ENCODE data around the gene SRCIN1.

SRCIN1 gene

DNA sequence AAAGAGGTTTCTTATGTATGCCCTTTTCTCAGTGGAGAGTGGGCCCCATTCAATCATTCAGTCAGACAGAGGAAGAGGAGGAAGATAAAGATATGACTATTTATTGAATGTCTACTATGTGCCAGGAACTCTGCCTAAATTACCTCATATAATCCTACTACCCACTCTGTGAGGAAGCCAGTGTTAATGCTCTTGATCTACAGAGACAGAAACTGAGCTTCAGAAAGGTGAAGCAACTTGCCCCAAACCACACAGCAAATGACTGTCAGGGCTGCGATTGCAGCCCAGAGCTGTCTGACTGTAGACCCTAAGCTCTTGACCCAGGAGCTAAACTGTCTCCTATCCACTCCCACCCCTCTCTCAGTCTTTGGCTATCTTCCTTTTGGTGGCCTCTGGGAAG is 8.4 kb downstream of the SRCIN1 start:
- no peak for DNase-seq

GRCh38 chr17:38596651-38597050 is 9.1 kb downstream of the SRCIN1 start:
- DNase-seq = no peak

GRCh38 chr17:38595892-38596291 is 9.9 kb downstream of the SRCIN1 start:
- DNase-seq = no peak

GRCh38 chr17:38594152-38594551 is 11.6 kb downstream of the SRCIN1 start:
- DNase-seq = no peak

DNA sequence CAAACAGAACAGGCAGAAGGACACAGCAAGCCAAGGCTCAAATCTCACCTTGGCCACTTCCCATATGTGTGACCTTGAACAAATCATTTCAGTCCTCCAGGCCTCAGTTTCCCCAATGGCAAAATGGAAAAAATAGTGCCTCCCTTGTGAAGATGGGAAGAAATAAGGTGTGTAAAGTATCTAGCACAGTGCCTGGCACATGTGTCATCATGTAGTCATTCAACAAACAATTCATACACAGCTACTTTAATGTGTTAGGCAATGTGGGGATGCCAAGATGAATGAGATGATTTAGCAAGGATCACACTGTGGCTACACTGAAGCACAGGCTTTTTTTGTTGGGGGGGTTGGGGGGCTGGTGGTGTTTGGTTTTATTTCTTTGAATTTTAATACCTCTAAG is 13.3 kb downstream of the SRCIN1 start:
- DNase-seq = no peak

DNA sequence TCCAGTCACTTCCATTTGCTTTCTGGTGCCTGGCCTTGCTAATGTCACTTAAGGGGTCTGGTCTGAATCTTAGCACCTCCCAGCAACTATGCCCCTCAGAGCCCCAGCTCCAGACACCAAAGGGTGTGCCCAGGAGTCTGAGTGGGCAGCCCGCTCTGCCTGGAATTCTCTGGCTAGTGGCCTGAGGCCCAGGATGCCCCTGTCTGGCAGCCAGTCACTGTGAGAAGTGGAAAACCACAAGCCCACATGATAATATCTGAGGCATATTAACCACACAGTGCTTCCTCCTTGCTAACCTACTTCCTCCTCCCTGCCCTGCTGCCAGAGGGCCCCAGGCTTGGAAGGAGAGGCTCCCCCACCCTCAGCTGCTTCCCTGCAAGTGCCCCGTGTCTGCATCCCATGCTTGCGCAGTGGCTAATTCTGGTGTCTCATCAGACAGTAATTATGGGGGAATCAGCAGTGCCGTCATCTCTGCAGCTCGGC is 14.0 kb downstream of the SRCIN1 start:
- DNase-seq = no peak

DNA sequence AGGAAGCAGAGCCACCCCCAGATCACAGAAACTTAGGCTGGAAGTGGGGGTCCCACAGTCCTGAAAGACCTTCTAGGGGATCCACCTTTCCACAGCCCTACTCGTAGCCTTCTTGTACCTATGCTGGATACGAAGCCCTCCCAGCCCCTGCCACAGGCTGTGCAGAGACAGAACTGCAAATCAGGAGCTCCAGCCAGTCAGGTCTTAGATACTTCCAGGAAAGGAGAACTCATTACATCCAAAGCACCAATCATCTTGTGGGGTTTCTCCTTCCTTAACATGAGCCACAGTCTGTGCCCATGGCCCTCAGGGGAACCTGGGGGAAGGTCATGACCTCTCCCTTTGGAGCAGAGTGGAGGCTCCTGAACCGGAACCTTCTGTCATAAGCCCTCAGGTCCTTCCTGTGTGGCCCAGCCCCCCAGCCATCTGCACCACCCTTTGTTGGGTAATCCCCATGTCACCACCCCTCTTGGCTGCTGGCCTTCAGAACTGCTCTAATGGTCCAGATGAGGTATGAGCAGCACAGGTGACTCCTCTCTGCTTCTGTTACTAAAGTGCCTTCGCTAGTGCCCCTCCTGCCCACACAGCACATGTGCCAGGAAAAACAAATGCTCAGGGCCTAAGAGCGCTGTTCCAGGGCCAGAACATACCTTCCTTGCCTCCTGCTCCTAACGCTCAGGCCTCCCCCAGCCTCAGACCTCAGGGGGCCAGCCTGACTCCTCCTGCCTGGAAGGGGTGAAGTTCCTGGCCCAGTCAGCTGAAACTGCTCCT is 14.6 kb downstream of the SRCIN1 start:
- DNase-seq = peak; percentile 91

DNA sequence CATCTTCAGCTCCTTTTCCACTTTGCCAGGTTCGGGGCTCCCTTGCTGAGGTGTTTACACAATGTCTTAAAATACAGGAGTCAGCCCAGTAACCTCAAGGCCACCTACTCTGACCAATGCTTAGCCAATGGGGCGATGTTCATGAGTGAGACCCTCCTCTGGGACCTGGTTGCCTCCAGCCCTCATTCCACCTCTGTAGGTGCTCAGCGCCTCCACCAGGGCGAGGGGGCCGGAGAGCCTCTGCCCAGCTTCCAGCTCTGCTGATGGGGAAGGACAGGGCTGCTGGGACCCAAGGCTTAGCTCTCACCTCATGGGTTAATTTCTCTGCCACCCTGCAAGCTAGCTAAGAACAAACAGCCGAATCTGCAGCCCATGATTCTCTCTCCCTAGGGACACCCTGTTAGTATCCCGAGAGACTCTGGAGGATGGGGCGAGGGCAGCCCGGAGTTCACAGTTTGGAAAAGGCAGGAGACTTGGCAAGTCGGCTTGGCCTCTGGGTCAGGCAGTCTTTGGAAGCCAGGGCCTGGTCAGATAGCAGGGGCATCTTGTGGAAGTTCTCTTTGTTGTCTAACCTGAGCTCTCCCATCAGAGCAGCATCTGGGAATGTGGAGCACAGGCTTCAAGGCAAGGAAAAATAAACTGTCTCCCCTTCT is 16.2 kb downstream of the SRCIN1 start:
- DNase-seq = no peak

DNA sequence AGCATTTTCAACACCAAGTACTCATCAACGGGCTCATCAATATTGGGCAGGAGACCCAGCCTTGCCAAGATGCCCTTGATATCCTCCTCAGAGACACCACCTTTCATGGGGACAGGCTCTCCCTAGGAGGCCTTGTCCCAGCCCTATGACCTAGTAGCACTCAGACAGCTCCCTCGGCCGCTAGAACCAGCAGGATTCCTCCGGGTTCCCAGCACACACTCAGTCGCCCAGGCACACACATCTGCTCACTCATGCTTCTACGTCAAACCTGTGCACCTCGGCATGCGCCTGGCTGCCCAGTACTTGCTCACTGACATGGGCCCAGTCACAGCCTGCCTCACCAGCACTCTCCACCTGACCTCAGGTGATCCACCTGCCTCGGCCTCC is 17.0 kb downstream of the SRCIN1 start:
- no peak for DNase-seq

GRCh38 chr17:38587947-38588787 is 17.6 kb downstream of the SRCIN1 start:
- DNase-seq = no peak

GRCh38 chr17:38587203-38587602 is 18.5 kb downstream of the SRCIN1 start:
- DNase-seq = no peak

- no peak for DNase-seq
These were observed 19.0 kb downstream of the SRCIN1 start for GRCh38 chr17:38586788-38587187.

DNA sequence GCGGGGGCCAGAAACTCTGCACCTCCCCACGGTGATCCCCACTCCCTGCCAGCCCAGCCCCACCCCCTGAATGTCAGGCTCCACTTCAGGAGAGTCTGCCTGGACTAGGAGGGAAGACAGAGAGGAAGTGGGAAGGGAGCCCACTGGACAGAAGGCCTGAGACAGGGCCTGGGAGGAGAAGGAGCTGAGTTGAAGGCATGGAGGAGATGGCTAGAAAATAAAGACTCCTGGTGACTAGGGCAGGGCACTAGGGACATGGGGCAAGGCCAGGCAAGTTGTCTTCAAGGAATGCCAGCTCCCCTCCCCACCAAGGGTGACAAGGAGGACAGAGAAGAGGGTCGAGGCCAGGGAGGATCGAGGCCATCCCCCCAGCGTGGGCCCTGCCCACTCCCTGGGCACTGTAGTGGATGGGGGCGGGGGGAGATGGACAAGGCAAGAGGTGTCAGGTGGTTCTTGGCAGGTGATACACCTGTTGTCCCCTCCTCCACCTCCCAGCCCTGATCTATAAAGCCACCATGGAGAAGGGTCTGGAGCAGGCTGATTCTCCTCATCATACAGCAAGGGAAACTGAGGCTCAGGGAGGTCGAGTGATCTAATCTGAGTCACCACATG is 19.7 kb downstream of the SRCIN1 start:
- no peak for DNase-seq

DNA sequence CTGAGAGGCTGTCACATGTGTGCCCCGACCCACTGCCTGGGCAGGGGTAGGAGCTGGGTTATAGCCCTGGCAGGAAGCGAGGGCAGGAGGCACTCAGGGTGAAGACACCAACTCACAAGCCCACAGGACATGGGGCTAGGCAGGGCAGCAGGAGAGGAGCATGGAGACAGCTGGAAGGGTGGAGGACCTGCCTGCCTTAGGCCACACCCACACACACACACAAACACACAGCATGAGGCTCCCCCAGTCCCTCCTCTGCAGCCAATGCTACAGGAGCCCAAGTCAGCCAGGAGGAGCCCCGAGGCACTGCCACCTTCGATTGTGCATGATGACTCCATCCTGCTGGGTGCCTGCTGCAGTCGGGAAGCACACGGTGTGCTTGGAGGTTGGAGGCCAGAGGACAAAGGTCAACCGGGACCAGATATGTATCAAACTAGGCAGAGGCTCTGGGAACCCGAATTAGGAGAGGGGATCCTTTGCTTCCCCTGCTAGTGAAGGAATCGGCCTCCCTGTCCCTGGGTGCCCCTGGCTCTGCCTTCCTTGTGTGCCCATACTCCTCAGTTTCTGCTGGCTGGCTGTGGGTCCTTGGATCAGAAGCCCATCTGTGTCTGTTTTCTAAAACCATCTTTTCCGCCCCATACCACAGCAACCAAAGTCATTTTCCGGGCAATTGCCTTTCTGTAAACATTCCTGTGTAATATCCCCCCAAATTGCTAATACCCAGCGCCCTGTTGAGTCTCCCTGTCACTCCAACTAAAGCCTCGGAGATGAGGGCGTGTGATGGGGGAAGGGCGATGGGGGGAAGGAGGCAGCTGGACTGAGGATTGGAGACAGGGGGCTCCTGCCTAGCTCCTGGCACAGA is 20.5 kb downstream of the SRCIN1 start:
- DNase-seq = no peak

GRCh38 chr17:38584350-38584925 is 21.3 kb downstream of the SRCIN1 start:
- DNase-seq = peak; percentile 71

GRCh38 chr17:38583828-38584349 is 21.9 kb downstream of the SRCIN1 start:
- no peak for DNase-seq

DNA sequence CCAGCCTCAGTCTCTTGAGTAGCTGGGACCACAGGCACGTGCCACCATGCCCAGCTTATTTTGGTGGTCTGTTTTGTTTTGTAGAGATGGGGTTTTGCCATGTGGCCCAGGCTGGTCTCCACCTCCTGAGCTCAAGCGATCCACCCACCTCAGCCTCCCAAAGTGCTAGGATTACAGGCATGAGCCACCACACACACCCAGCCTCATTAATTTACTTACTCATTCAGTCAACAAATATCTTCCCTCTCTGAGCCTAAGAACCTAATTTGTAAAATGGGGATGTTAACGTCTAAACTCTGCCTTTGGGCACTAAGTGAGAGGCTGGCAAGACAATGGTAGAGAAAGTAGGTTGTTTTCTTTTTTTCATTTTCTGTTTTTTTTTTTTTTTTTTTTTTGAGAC is 22.6 kb downstream of the SRCIN1 start:
- DNase-seq = no peak

DNA sequence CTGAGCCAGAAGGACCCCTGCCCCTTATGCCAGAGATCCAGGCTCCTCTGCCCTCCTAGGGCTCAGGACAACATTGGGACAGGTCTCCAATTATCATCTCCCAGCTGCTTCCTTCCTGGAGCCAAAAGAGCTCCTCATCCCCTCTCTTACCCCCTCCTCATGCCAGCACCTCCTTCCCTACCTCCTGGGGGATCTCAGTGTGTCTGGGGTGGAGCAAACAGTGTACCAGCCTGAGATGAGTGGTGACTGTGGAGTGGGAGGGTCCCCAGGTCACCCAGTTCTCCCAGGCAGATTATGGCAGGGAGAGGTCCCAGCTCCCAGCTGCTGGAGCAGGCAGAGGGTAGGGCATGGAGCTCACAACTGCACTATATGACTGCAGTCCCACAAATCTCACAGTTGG is 23.7 kb downstream of the SRCIN1 start:
- no peak for DNase-seq

- peak; percentile 75 for DNase-seq
These were observed 25.8 kb downstream of the SRCIN1 start for GRCh38 chr17:38579934-38580333.

DNA sequence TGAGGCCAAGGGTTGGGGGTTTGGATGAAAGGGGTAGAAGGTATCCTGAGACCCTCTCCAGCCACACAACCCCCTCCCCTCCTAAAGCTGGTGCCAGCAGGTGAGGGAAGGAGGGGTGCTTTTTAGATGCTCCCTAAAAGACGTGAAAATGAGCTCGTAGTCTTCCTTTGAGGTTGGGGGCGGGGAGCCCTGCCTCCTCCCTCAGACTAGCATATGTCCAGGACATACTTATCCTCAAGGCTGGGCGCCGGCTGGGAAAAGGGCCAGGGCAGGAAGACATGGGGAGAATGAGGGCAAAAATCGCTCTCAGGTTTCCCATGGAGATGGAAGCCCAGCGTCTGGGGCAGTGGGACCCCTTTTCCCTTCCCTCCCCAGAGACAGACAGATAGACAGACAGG is 26.7 kb downstream of the SRCIN1 start:
- no peak for DNase-seq

DNA sequence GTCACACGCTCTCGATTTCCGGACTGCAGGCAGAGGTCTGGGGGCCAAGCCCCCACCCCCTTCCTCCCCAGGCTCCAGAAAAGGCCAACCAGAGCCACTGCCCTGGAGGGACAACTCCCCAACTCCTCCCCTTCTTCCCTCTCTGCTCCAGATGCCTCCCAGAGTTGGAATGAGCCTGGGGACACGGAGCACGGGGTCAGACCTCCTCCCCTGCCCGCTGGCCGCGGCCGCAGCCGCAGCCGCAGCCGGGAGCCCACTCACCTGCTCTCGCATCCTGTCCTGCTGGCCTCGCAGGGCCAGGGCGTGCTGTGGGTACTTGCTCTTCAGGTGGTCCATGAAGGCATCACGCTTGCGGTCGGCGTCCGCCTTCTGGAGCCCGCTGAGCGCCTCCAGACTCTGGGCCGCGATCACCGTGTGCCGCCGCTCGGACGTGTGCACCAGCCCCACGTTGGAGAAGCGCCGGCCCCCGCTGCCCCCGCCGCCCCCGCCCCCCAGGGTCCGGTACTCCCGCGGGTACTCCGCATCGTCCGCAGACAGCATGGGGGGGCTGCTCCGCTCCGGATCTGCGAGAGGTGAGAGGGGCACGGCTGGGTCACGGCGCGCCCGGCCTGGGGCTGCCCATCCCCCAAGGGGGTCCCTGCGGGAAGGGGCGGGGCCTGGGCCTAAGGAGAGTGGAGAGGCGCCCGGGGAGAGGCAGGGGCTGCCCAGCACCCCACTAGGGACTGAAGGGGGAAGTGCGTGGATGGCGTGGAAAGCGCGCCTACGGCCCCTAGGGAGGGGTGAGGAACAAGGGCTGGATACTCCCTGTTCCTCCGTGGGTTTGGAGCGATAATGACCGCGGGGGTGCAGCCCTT is 27.3 kb downstream of the SRCIN1 start:
- no peak for DNase-seq
